ENCODE measurements around the gene FOXP1. TPM values are rescaled to one million over a fixed set of nuclear protein-coding genes. Genes with fewer than 3 reads are reported as not detected.

The FOXP1 gene
- total and polyA plus RNA-seq, 8 donors, result 12.3 to 215 (median 117) TPM

DNA sequence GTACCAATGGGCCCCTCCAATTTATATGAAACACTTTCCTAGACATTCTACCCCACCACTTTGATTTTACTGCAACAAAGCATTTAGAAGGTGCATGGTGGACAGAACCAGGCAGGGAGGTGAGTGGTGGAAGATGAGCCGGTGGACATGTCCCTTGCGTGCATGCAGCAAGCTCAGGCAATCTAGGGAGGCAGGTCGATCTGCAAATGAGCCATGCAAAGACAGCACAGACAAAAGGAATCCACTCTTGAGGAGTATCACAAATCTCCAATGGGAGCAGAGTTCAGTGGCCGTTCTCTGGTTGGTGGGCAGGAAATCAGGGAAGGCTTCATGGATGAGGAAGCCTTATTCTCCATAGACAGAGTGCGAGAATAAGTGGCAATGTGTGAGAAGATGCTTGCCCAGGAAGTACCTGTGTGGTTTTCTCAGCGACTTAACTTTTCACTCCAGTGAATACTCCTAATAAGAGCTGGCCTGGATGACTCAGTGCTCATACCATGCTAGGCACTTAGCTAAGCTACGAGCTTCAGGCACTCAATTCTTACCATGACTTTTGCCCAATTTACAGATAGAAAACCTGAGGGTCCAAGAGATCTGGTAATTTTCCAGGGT, 152.5 kb downstream of the FOXP1 start:
- no peaks in the 10 kb centered on the region for H3K9me3 ChIP-seq
- no peaks in the 10 kb centered on the region for H3K27me3 ChIP-seq
- H3K27ac ChIP-seq, result no peak overlapping the region
- 87 to 95% (median 94%) methylated on average over 7 of the region's 7 CpGs for WGBS, 5 donors
- TF ChIP-seq, protein P1, sequence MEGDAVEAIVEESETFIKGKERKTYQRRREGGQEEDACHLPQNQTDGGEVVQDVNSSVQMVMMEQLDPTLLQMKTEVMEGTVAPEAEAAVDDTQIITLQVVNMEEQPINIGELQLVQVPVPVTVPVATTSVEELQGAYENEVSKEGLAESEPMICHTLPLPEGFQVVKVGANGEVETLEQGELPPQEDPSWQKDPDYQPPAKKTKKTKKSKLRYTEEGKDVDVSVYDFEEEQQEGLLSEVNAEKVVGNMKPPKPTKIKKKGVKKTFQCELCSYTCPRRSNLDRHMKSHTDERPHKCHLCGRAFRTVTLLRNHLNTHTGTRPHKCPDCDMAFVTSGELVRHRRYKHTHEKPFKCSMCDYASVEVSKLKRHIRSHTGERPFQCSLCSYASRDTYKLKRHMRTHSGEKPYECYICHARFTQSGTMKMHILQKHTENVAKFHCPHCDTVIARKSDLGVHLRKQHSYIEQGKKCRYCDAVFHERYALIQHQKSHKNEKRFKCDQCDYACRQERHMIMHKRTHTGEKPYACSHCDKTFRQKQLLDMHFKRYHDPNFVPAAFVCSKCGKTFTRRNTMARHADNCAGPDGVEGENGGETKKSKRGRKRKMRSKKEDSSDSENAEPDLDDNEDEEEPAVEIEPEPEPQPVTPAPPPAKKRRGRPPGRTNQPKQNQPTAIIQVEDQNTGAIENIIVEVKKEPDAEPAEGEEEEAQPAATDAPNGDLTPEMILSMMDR (IDR thresholded peaks at IDR 0.05), result no peak
- TF ChIP-seq POLR2AphosphoS5 (IDR thresholded peaks at IDR 0.05), result no peak
- H3K4me1 ChIP-seq, result peaks cover 7 to 57% (median 27%) of the 10 kb centered on the region in 4 donors
- intact Hi-C loops (cut with DNase I; ENCODE audit: low total_unique reads), result no loop called here
- H3K36me3 ChIP-seq, result no peaks in the 10 kb centered on the region
- H3K4me3 ChIP-seq, result no peak overlapping the region
- no peak for DNase-seq

DNA sequence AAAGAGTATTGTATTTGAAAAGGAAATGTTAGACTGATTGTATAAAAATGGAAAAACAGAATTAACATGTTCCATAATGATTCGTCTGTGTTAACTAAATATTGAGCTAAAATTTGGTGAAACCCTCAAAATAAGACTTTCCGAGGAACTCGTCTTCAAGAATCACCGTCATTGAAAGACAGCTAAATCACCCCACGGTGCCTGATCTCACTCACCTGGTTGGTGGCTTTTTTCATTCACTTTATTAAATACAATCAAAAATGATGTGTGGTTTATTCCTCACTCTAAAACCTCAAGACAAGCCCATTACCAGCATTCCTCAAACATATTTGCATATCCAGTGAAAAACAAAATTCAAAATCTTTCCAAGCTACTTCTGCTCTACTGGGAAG, 153.9 kb downstream of the FOXP1 start:
- intact Hi-C loops (cut with DNase I; ENCODE audit: low total_unique reads), result no loop called here
- Histone ChIP-seq H3K4me1 (peaks cover 7 to 65% (median 31%) of the 10 kb centered on the region in 4 donors), H3K27ac (peak overlapping the region in 3 of 5 donors; percentile 50 to 71 (median 63)), H3K27me3 (no peaks in the 10 kb centered on the region), H3K36me3 (no peaks in the 10 kb centered on the region), H3K4me3 (no peak overlapping the region), H3K9me3 (no peaks in the 10 kb centered on the region)
- no peak for DNase-seq
- no peak for TF ChIP-seq EP300 (IDR thresholded peaks at IDR 0.05)
- 56 to 78% (median 63%) methylated on average over 5 of the region's 5 CpGs for WGBS, 5 donors

DNA sequence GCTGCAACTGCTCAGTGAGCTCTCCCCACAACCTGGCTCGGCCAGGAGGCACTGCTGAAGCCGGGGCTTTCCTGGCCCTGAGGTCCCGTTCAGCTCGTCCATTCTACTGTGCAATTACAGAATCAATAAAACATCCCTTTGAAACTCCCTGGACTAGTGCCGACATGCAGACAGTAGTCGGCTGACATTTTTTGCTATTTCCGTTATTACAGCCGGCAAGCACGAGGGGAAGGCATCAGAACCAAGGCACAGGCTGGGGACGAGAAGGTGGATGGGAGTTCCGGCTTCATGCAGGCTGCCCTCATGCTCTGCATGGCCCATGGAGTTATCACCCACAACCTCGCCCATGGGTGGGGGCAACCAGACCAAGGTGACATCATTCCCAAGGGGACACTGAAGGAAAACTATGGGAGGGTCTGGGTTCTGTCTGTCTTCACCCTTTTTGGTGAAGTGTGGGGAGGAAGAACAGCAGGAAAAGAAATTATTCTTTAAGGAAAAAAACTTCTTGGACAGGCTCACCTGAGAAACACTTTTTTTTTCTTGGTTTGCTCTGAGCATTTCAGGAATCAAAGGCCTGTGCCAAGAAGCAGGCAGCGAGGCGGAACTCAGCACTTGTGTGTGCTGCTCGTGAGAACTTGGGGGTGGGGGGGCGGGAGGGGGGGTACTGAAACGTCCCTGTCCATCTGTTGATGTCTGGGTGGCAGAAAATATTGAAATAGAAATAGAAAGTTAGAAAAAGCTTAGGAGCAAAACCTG, 154.5 kb downstream of the FOXP1 start:
- intact Hi-C loops (cut with DNase I; ENCODE audit: low total_unique reads), result no loop called here
- no peaks in the 10 kb centered on the region for H3K9me3 ChIP-seq
- peak overlapping the region; percentile 19 to 71 (median 59) for H3K27ac ChIP-seq
- peak overlapping the region in 2 of 4 donors; percentile 4 to 5 for H3K4me3 ChIP-seq
- TF ChIP-seq POLR2AphosphoS5 (IDR thresholded peaks at IDR 0.05) (peak in 1 of 3 donors; percentile 3), EP300 (IDR thresholded peaks at IDR 0.05) (no peak)
- no peaks in the 10 kb centered on the region for H3K27me3 ChIP-seq
- no peaks in the 10 kb centered on the region for H3K36me3 ChIP-seq
- 16 to 27% (median 21%) methylated on average over 16 to 17 of the region's 17 CpGs for WGBS, 5 donors
- peaks cover 7 to 66% (median 32%) of the 10 kb centered on the region in 4 donors for H3K4me1 ChIP-seq
- peak in 1 of 2 donors; percentile 83 for DNase-seq

DNA sequence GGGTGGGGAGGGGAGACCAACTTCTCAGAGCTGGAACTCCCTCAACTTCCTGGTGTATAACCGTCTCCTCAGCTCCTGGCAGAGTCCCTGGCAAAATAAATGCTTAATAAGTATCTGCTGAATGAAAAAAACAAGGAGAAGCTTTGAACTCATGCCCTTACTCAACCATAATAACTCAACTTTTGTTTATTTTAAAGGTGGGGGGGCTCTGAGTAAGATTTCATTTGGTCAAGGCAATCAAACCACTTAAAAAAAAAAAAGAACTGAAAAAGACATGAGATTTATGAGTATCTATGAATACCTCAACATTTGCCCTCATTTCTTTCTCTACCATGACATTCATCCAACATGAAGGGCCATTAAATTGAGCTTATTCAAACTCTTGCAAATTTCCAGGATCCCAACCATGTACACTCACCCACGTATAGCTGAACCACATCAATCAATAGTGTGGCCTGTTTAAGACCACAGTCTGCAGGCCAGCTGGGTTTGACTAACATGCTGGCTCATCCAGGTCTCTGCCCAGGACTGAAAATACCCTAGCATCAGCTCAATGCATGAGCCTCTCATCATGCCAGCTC, 157.9 kb downstream of the FOXP1 start:
- H3K27ac ChIP-seq, result no peak overlapping the region
- intact Hi-C loops (cut with DNase I; ENCODE audit: low total_unique reads), result no loop called here
- no peaks in the 10 kb centered on the region for H3K36me3 ChIP-seq
- no peak for DNase-seq
- H3K4me3 ChIP-seq, result no peak overlapping the region
- no peaks in the 10 kb centered on the region for H3K9me3 ChIP-seq
- H3K27me3 ChIP-seq, result no peaks in the 10 kb centered on the region
- TF ChIP-seq POLR2AphosphoS5 (IDR thresholded peaks at IDR 0.05) (no peak), EP300 (IDR thresholded peaks at IDR 0.05) (no peak), POLR2A (IDR thresholded peaks at IDR 0.05) (no peak)
- TF ChIP-seq, protein P1 (IDR thresholded peaks at IDR 0.05), result no peak
- peaks cover 12 to 47% (median 28%) of the 10 kb centered on the region in 4 donors for H3K4me1 ChIP-seq
- 57 to 74% (median 70%) methylated on average over 2 of the region's 2 CpGs for WGBS, 5 donors

DNA sequence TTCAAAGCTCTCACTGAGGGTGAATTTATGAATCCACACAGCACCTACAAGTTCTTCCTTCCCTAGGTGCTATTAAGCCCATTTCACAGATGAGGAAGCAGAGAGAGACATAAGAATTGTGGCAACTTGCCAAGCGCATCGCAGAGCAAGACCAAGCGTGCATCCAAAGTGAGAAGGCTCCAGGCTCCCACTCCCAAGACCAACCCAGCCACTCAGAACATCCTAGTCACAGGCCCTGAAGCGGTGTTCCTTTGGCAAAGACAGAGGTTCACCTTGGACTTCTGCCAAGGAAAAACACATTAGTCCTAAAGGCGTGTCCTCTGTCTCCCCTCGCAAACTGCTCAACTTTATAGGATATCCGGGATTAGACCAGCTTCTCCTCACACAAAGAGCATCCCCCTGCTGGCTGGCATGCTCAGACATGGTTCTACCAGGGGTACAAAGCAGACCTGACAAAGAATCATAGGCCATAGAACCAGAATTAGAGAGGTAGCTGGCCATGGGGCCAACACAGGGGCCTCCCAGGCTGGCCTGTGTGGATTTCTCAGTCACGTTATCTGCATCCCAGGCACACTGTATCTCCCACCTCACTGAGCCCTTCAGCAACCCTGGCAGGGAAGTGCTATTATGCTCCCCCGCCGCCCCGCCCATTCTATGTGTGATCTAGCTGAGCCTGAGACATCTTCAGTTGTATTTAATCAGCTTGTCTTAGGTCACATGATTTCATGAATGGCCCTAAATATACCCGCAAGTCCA, 160.2 kb downstream of the FOXP1 start:
- peak in 1 of 2 donors; percentile 74 for DNase-seq
- Histone ChIP-seq H3K9me3 (no peaks in the 10 kb centered on the region), H3K27me3 (no peaks in the 10 kb centered on the region), H3K27ac (no peak overlapping the region), H3K4me1 (peaks cover 3 to 28% (median 15%) of the 10 kb centered on the region in 4 donors), H3K36me3 (no peaks in the 10 kb centered on the region), H3K4me3 (no peak overlapping the region)
- intact Hi-C loops (cut with DNase I; ENCODE audit: low total_unique reads), result no loop called here
- WGBS, 5 donors, result 70 to 78% (median 74%) methylated on average over 12 of the region's 12 CpGs
- TF ChIP-seq, protein P1 (IDR thresholded peaks at IDR 0.05), result no peak
